ENCODE measurements around the gene CDK17.

The CDK17 gene

GRCh38 chr12:96368687-96369086 is 31.6 kb downstream of the CDK17 start:
- Histone ChIP-seq H3K4me1 (peaks cover 38% of the 10 kb centered on the region), H3K9me3 (no peaks in the 10 kb centered on the region), H3K4me3 (no peak overlapping the region), H3K36me3 (replicated peaks) (no peaks in the 10 kb centered on the region), H3K27me3 (ENCODE audit: low read depth) (no peaks in the 10 kb centered on the region)
- no peak for DNase-seq (ENCODE audit: low spot score in 2 of 2)
- in situ Hi-C loops (cut with MboI; ENCODE audit: low sequenced_read_pairs), result no loop called here

GRCh38 chr12:96368233-96368632 is 32.0 kb downstream of the CDK17 start:
- H3K36me3 ChIP-seq (replicated peaks), result no peaks in the 10 kb centered on the region
- H3K27me3 ChIP-seq (ENCODE audit: low read depth), result no peaks in the 10 kb centered on the region
- H3K4me1 ChIP-seq, result peaks cover 38% of the 10 kb centered on the region
- no peaks in the 10 kb centered on the region for H3K9me3 ChIP-seq
- in situ Hi-C loops (cut with MboI; ENCODE audit: low sequenced_read_pairs), result no loop called here
- no peak overlapping the region for H3K4me3 ChIP-seq
- no peak for DNase-seq (ENCODE audit: low spot score in 2 of 2)

- Histone ChIP-seq H3K4me1 (peaks cover 19% of the 10 kb centered on the region), H3K4me3 (no peak overlapping the region), H3K9me3 (no peaks in the 10 kb centered on the region), H3K27me3 (ENCODE audit: low read depth) (no peaks in the 10 kb centered on the region), H3K36me3 (replicated peaks) (no peaks in the 10 kb centered on the region)
- in situ Hi-C loops (cut with MboI; ENCODE audit: low sequenced_read_pairs), result no loop called here
- no peak for DNase-seq (ENCODE audit: low spot score in 2 of 2)
Measured at GRCh38 chr12:96366381-96366654, 33.9 kb downstream of the CDK17 start.

GRCh38 chr12:96365604-96366380 is 34.4 kb downstream of the CDK17 start:
- in situ Hi-C loops (cut with MboI; ENCODE audit: low sequenced_read_pairs), result no loop called here
- H3K4me1 ChIP-seq, result peaks cover 14% of the 10 kb centered on the region
- no peak for DNase-seq (ENCODE audit: low spot score in 2 of 2)
- no peaks in the 10 kb centered on the region for H3K27me3 ChIP-seq (ENCODE audit: low read depth)
- H3K4me3 ChIP-seq, result no peak overlapping the region
- no peaks in the 10 kb centered on the region for H3K9me3 ChIP-seq
- H3K36me3 ChIP-seq (replicated peaks), result no peaks in the 10 kb centered on the region

- Histone ChIP-seq H3K36me3 (replicated peaks) (no peaks in the 10 kb centered on the region), H3K4me1 (0 out of 2 replicates have a peak, but pooled peaks cover 6% of the 10 kb centered on the region), H3K4me3 (no peak overlapping the region), H3K27me3 (ENCODE audit: low read depth) (no peaks in the 10 kb centered on the region), H3K9me3 (no peaks in the 10 kb centered on the region)
- no peak for DNase-seq (ENCODE audit: low spot score in 2 of 2)
- in situ Hi-C loops (cut with MboI; ENCODE audit: low sequenced_read_pairs), result no loop called here
Measured at GRCh38 chr12:96364092-96364700, 36.0 kb downstream of the CDK17 start.

- Histone ChIP-seq H3K36me3 (replicated peaks) (no peaks in the 10 kb centered on the region), H3K9me3 (no peaks in the 10 kb centered on the region), H3K27me3 (ENCODE audit: low read depth) (no peaks in the 10 kb centered on the region), H3K4me3 (no peak overlapping the region), H3K4me1 (0 out of 2 replicates have a peak, but pooled peaks cover 6% of the 10 kb centered on the region)
- in situ Hi-C loops (cut with MboI; ENCODE audit: low sequenced_read_pairs), result no loop called here
- no peak for DNase-seq (ENCODE audit: low spot score in 2 of 2)
Measured at GRCh38 chr12:96361074-96361473, 39.2 kb downstream of the CDK17 start.

GRCh38 chr12:96360550-96360949 is 39.7 kb downstream of the CDK17 start:
- H3K4me3 ChIP-seq, result no peak overlapping the region
- no peaks in the 10 kb centered on the region for H3K9me3 ChIP-seq
- no peaks in the 10 kb centered on the region for H3K27me3 ChIP-seq (ENCODE audit: low read depth)
- in situ Hi-C loops (cut with MboI; ENCODE audit: low sequenced_read_pairs), result no loop called here
- H3K36me3 ChIP-seq (replicated peaks), result no peaks in the 10 kb centered on the region
- no peak for DNase-seq (ENCODE audit: low spot score in 2 of 2)
- H3K4me1 ChIP-seq, result 0 out of 2 replicates have a peak, but pooled peaks cover 6% of the 10 kb centered on the region

GRCh38 chr12:96359328-96359727 is 40.9 kb downstream of the CDK17 start:
- no peak overlapping the region for H3K4me3 ChIP-seq
- DNase-seq (ENCODE audit: low spot score in 2 of 2), result no peak
- in situ Hi-C loops (cut with MboI; ENCODE audit: low sequenced_read_pairs), result no loop called here
- no peaks in the 10 kb centered on the region for H3K9me3 ChIP-seq
- H3K36me3 ChIP-seq (replicated peaks), result no peaks in the 10 kb centered on the region
- H3K4me1 ChIP-seq, result 0 out of 2 replicates have a peak, but pooled peaks cover 6% of the 10 kb centered on the region
- no peaks in the 10 kb centered on the region for H3K27me3 ChIP-seq (ENCODE audit: low read depth)

GRCh38 chr12:96356831-96357230 is 43.4 kb downstream of the CDK17 start:
- H3K4me3 ChIP-seq, result no peak overlapping the region
- in situ Hi-C loops (cut with MboI; ENCODE audit: low sequenced_read_pairs), result no loop called here
- H3K27me3 ChIP-seq (ENCODE audit: low read depth), result no peaks in the 10 kb centered on the region
- no peaks in the 10 kb centered on the region for H3K36me3 ChIP-seq (replicated peaks)
- H3K9me3 ChIP-seq, result no peaks in the 10 kb centered on the region
- no peaks in the 10 kb centered on the region for H3K4me1 ChIP-seq
- no peak for DNase-seq (ENCODE audit: low spot score in 2 of 2)

- Histone ChIP-seq H3K9me3 (no peaks in the 10 kb centered on the region), H3K4me1 (peaks cover under 1% of the 10 kb centered on the region; the same call in 1 of the 2 replicates), H3K4me3 (no peak overlapping the region), H3K27me3 (ENCODE audit: low read depth) (no peaks in the 10 kb centered on the region), H3K36me3 (replicated peaks) (no peaks in the 10 kb centered on the region)
- no peak for DNase-seq (ENCODE audit: low spot score in 2 of 2)
- in situ Hi-C loops (cut with MboI; ENCODE audit: low sequenced_read_pairs), result no loop called here
Measured at GRCh38 chr12:96354844-96355534, 45.2 kb downstream of the CDK17 start.

GRCh38 chr12:96354326-96354725 is 45.9 kb downstream of the CDK17 start:
- Histone ChIP-seq H3K27me3 (ENCODE audit: low read depth) (no peaks in the 10 kb centered on the region), H3K4me1 (peaks cover 6% of the 10 kb centered on the region; the same call in 1 of the 2 replicates), H3K4me3 (no peak overlapping the region), H3K36me3 (replicated peaks) (no peaks in the 10 kb centered on the region), H3K9me3 (no peaks in the 10 kb centered on the region)
- in situ Hi-C loops (cut with MboI; ENCODE audit: low sequenced_read_pairs), result no loop called here
- no peak for DNase-seq (ENCODE audit: low spot score in 2 of 2)

- in situ Hi-C loops (cut with MboI; ENCODE audit: low sequenced_read_pairs), result no loop called here
- Histone ChIP-seq H3K36me3 (replicated peaks) (no peaks in the 10 kb centered on the region), H3K9me3 (no peaks in the 10 kb centered on the region), H3K27me3 (ENCODE audit: low read depth) (no peaks in the 10 kb centered on the region), H3K4me3 (no peak overlapping the region), H3K4me1 (peaks cover 10% of the 10 kb centered on the region; the same call in 1 of the 2 replicates)
- no peak for DNase-seq (ENCODE audit: low spot score in 2 of 2)
Measured at GRCh38 chr12:96352161-96352835, 47.9 kb downstream of the CDK17 start.

- in situ Hi-C loops (cut with MboI; ENCODE audit: low sequenced_read_pairs), result no loop called here
- Histone ChIP-seq H3K4me1 (peaks cover 10% of the 10 kb centered on the region; the same call in 1 of the 2 replicates), H3K36me3 (replicated peaks) (no peaks in the 10 kb centered on the region), H3K27me3 (ENCODE audit: low read depth) (no peaks in the 10 kb centered on the region), H3K4me3 (no peak overlapping the region), H3K9me3 (no peaks in the 10 kb centered on the region)
- no peak for DNase-seq (ENCODE audit: low spot score in 2 of 2)
Measured at GRCh38 chr12:96350982-96351381, 49.3 kb downstream of the CDK17 start.
